ENCODE results near the gene PTN. TPM values are rescaled to one million over a fixed set of nuclear protein-coding genes. Genes with fewer than 3 reads are reported as not detected.

PTN gene
- total and polyA plus RNA-seq, 9 of the 15 experiments (the other 6 are each of a cell fraction or from before 2014, with no cell fraction given), result not detected

GRCh38 chr7:137345799-137346449 lies 2.4 kb upstream of the PTN start (continued):
- TF ChIP-seq STAT5A (IDR thresholded peaks at IDR 0.05; ENCODE audit: borderline replicate concordance, low read length), result no peak
- peak in 1 of 2 experiments; percentile 94; a peak in 2 of 4 replicates for TF ChIP-seq TEAD1 (CRISPR knock-in tag; IDR thresholded peaks at IDR 0.05)
- TF ChIP-seq, protein P1, sequence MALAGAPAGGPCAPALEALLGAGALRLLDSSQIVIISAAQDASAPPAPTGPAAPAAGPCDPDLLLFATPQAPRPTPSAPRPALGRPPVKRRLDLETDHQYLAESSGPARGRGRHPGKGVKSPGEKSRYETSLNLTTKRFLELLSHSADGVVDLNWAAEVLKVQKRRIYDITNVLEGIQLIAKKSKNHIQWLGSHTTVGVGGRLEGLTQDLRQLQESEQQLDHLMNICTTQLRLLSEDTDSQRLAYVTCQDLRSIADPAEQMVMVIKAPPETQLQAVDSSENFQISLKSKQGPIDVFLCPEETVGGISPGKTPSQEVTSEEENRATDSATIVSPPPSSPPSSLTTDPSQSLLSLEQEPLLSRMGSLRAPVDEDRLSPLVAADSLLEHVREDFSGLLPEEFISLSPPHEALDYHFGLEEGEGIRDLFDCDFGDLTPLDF (CRISPR knock-in tag; IDR thresholded peaks at IDR 0.05), result no peak
- peak; percentile 94 for TF ChIP-seq ZNF239 (CRISPR knock-in tag; IDR thresholded peaks at IDR 0.05)
- no peak for TF ChIP-seq ZNF507 (tag; conservative IDR thresholded peaks at IDR 0.05)
- TF ChIP-seq EZH2 (IDR thresholded peaks at IDR 0.05; ENCODE audit: borderline replicate concordance, low read depth, low read length), result no peak
- no peak for TF ChIP-seq STAG1 (CRISPR knock-in tag; IDR thresholded peaks at IDR 0.05; ENCODE audit: borderline replicate concordance)
- peak; percentile 49; the same call in 1 of the 2 replicates for TF ChIP-seq ZNF583 (CRISPR knock-in tag; IDR thresholded peaks at IDR 0.05)
- no peak for TF ChIP-seq ZNF511 (CRISPR knock-in tag; IDR thresholded peaks at IDR 0.05)
- peak; percentile 96 for TF ChIP-seq FOXO4 (CRISPR knock-in tag; IDR thresholded peaks at IDR 0.05)
- TF ChIP-seq BRD4 (IDR thresholded peaks at IDR 0.05), result no peak
- TF ChIP-seq ZNF76 (CRISPR knock-in tag; IDR thresholded peaks at IDR 0.05; ENCODE audit: borderline replicate concordance), result peak; percentile 92
- TF ChIP-seq TCF7L2 (IDR thresholded peaks at IDR 0.05; ENCODE audit: low read depth, low read length), result no peak
- no peak for TF ChIP-seq ESRRA (IDR thresholded peaks at IDR 0.05; ENCODE audit: borderline replicate concordance, low read depth)
- TF ChIP-seq MTA1 (IDR thresholded peaks at IDR 0.05; ENCODE audit: borderline replicate concordance), result no peak
- TF ChIP-seq REST (IDR thresholded peaks at IDR 0.05; ENCODE audit: borderline replicate concordance), result no peak
- TF ChIP-seq REST (CRISPR knock-in tag; IDR thresholded peaks at IDR 0.05; ENCODE audit: low read depth), result no peak
- no peak for TF ChIP-seq SMARCB1 (IDR thresholded peaks at IDR 0.05; ENCODE audit: insufficient read length, low read depth)
